Suppressor macrophage treated with lipopolysaccharide for 1 hour (primary cell): Measurements from ENCODE around the gene C18orf32.
A peak's percentile ranks its signal among the peaks of the same experiment; 100 is the strongest.
"Not testable (repeated sequence)": the region's sequence is repeated elsewhere in the genome, so short reads cannot be mapped to it uniquely, and the experiment has no call there.

Source experiments
- DNase-seq, 3 donors: peaks; one replicate each; pipeline ENCODE4 v3.0.0-alpha.2; 2020 to 2022

C18orf32 gene

GRCh38 chr18:49500201-49500921 lies 13.3 kb upstream of the C18orf32 start:
- DNase-seq, result no peak

- DNase-seq, result no peak
These were observed 12.1 kb upstream of the C18orf32 start for GRCh38 chr18:49499046-49499637.

GRCh38 chr18:49495480-49495879 lies 8.4 kb upstream of the C18orf32 start:
- no peak for DNase-seq

- no peak for DNase-seq
These were observed 8.0 kb upstream of the C18orf32 start for GRCh38 chr18:49495076-49495475.

- no peak for DNase-seq
These were observed 7.6 kb upstream of the C18orf32 start for GRCh38 chr18:49494660-49495059.

- DNase-seq, result no peak
These were observed 5.6 kb upstream of the C18orf32 start for GRCh38 chr18:49492694-49493033.

GRCh38 chr18:49491857-49492693 lies 5.0 kb upstream of the C18orf32 start, which contains the start of gene RPL17:
Gene RPL17 (minus strand): TSS chr18:49492465.
- DNase-seq, result peak; percentile 95 to 100 (median 99)

GRCh38 chr18:49491534-49491856 lies 4.5 kb upstream of the C18orf32 start:
- peak in 1 of 3 donors; percentile 15 for DNase-seq

GRCh38 chr18:49490246-49490762 lies 3.3 kb upstream of the C18orf32 start:
- DNase-seq, result no peak

- DNase-seq, result no peak
These were observed 777 bp upstream of the C18orf32 start for GRCh38 chr18:49487711-49488310.

GRCh38 chr18:49486606-49486952 lies 455 bp downstream of the C18orf32 start:
- DNase-seq, result peak; percentile 51 to 61 (median 53)

GRCh38 chr18:49486134-49486533 lies 900 bp downstream of the C18orf32 start:
- DNase-seq, result peak in 2 of 3 donors; percentile 38 to 42

- no peak for DNase-seq
These were observed 3.8 kb downstream of the C18orf32 start for GRCh38 chr18:49483198-49483597.

GRCh38 chr18:49481907-49482306 lies 5.1 kb downstream of the C18orf32 start:
- peak in 2 of 3 donors; percentile 29 to 49 for DNase-seq

- DNase-seq, result no peak
These were observed 5.7 kb downstream of the C18orf32 start for GRCh38 chr18:49481317-49481716.

- no peak for DNase-seq
These were observed 7.5 kb downstream of the C18orf32 start for GRCh38 chr18:49479381-49480137.

- DNase-seq, result peak; percentile 69 to 84 (median 81)
These were observed 10.2 kb downstream of the C18orf32 start for GRCh38 chr18:49476664-49477411.

GRCh38 chr18:49474935-49475334 lies 12.1 kb downstream of the C18orf32 start:
- not testable (repeated sequence) for DNase-seq

GRCh38 chr18:49473721-49474120 lies 13.3 kb downstream of the C18orf32 start:
- DNase-seq, result no peak

- DNase-seq, result no peak
These were observed 14.6 kb downstream of the C18orf32 start for GRCh38 chr18:49472459-49472858.

GRCh38 chr18:49471532-49471931 lies 15.5 kb downstream of the C18orf32 start:
- DNase-seq, result no peak

- no peak for DNase-seq
These were observed 19.4 kb downstream of the C18orf32 start for GRCh38 chr18:49467599-49467998.
